Body of pancreas (tissue), 4 donors: ENCODE data around the gene MPND.

Experiments
- CTCF ChIP-seq, 7 experiments: fragments of 450-650 bp in 4 of 7; fragments of 200-600 bp in 3 of 7; sonication (generic) in 3 of 7; IDR thresholded peaks; one replicate each; pipeline ENCODE4 v1.5.1; 2016 to 2019; ENCODE audit warnings: antibody characterized with exemption in 7 of 7
- POLR2A ChIP-seq, 3 donors: fragments of 450-650 bp; IDR thresholded peaks; one replicate each; pipeline ENCODE4 v1.6.1; 2016; ENCODE audit warnings: antibody characterized with exemption in 3 of 3, mild to moderate bottlenecking in 2 of 3

DNA sequence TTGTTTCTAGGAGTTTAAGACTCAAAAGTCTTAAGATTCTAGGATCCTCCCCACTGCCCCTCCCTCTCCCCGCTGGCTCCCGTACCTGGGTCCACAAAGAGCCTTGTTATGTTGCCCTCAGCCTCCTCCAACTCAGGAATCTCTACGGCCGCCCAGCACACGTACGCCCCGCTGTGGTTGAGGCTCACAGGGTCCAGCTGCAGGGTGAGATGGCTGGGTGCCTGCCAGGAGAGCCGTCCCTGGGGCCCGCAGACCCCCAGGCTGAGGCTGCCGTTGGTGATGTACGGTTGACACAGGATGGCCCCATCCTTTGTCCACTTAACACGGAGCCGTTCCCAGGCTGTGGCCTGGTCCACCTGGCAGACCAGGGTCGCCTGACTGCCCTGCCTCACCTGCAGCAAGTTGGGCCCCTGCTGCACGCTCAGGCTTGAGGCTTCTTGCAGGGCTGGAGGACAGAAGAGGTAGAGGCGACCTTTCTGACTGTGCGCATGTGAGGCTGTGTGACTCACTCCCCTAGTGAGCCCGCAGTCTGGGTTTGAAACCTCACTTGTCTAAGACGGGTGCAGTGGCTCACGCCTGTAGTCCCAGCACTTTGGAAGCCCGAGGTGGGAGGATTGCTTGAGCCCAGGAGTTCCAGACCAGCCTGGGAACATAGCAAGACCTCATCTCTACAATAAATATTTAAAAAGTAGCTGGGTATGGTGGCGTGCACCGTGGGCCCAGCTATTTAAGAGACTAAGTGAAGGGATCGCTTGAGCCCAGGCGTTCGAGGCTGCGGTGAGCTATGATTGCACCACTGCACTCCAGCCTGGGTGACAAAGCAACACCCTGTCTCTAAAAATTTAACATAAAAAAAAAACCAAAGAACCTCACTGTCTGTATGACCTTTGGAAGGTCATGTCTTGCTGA is 45.2 kb upstream of the MPND start:
- TF ChIP-seq CTCF (IDR thresholded peaks at IDR 0.05) (no peak), POLR2A (IDR thresholded peaks at IDR 0.05) (no peak)
